GM12875 (cell line): Measurements from ENCODE around the gene LPP.

Experiments
- H3K4me3 ChIP-seq: one replicate; pipeline ENCODE4 v1.5.1; 2011; ENCODE audit warnings: low read depth, low read length, control low read depth
- TF ChIP-seq, protein P1 (sequence below): IDR thresholded peaks from 2 replicates; pipeline ENCODE4 v1.5.1; 2011; ENCODE audit warnings: low read depth, mild to moderate bottlenecking, control low read depth, inconsistent platforms, low read length, moderate library complexity, borderline replicate concordance; ENCODE audit not compliant: insufficient read depth

The LPP gene

GRCh38 chr3:188278717-188279324 is 124.9 kb downstream of the LPP start:
- H3K4me3 ChIP-seq: no peak overlapping the region
- TF ChIP-seq, protein P1, sequence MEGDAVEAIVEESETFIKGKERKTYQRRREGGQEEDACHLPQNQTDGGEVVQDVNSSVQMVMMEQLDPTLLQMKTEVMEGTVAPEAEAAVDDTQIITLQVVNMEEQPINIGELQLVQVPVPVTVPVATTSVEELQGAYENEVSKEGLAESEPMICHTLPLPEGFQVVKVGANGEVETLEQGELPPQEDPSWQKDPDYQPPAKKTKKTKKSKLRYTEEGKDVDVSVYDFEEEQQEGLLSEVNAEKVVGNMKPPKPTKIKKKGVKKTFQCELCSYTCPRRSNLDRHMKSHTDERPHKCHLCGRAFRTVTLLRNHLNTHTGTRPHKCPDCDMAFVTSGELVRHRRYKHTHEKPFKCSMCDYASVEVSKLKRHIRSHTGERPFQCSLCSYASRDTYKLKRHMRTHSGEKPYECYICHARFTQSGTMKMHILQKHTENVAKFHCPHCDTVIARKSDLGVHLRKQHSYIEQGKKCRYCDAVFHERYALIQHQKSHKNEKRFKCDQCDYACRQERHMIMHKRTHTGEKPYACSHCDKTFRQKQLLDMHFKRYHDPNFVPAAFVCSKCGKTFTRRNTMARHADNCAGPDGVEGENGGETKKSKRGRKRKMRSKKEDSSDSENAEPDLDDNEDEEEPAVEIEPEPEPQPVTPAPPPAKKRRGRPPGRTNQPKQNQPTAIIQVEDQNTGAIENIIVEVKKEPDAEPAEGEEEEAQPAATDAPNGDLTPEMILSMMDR: no peak

DNA sequence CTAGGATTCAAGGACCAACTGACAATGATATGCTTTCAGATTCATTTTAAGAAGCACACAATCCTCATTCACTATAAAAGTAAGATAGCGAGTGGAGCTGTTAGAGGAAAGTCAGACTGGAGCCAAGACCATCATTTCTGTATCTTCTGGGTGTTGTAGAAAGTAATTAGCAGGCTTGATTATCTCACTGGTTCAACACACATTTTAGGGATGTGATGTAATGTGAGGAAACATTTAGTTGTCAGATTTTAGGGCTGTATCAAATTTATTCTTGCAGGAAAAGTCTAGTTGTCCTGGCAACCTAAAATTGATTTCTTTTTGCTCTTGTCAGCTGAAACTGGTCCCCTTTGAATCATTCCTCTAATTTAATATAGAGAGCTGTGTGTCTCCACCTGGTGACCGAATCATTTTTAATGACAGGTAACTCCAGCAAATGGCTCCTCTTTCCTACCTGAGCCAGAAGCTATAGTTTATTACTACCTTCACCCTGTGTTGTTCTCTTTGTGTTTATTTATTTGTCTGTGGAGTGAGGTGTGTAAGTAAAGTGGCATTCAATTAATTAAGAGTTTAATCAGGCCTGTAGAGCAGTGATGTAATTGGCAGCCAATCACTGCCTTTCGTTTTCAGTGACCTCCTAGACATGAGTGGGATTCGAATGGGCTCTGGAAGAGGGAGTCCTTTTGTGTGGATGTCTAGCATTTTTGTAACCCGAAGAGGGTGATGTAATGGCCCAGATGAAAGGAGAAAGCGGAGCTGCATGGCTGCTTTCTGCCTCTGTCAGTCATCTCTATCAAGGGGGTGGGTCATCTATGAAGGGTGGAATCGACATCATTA is 125.8 kb downstream of the LPP start:
- TF ChIP-seq, protein P1: no peak

GRCh38 chr3:188280627-188281026 is 126.7 kb downstream of the LPP start:
- TF ChIP-seq, protein P1: no peak
- no peak overlapping the region for H3K4me3 ChIP-seq

More for the DNA sequence above, 125.8 kb downstream of the LPP start:
- no peak overlapping the region for H3K4me3 ChIP-seq

- H3K4me3 ChIP-seq: no peak overlapping the region
- TF ChIP-seq, protein P1: no peak
Observed at GRCh38 chr3:188282871-188283270, 128.9 kb downstream of the LPP start.

DNA sequence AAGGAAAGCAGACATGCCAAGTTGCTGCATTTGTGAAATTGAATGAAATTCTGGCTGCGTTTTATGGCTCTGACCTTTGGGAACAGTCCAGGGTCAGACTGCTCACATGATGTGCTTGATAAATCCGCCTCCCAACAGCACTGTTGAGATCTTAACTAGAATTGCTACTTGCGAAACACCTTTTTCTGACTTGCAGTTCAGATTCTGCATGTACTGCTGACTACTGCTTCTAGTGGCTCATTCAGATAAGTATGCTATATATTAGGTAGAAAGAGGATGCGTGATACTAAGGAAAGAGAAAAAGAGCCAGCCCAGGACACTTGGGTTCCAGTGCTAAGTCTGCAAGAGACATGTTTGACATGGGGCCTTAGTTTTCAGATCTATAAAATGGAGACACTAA is 129.4 kb downstream of the LPP start:
- TF ChIP-seq, protein P1: no peak
- no peak overlapping the region for H3K4me3 ChIP-seq

GRCh38 chr3:188284455-188285212 is 130.7 kb downstream of the LPP start:
- TF ChIP-seq, protein P1: no peak

More at GRCh38 chr3:188284455-188285212, 130.7 kb downstream of the LPP start:
- H3K4me3 ChIP-seq: no peak overlapping the region
